DOHH2 (cell line): Measurements from ENCODE around the gene SMARCA2.

Experiments used
- H3F3A ChIP-seq: fragments of 200-600 bp; sonication (generic), shearing (Covaris generic); 2 replicates; pipeline ENCODE4 v1.6.0; 2016; ENCODE audit warnings: antibody characterized with exemption, mild to moderate bottlenecking; ENCODE audit not compliant: control insufficient read depth, insufficient read depth
- H3K27ac ChIP-seq: fragments of 200-600 bp; sonication (generic); 2 replicates; pipeline ENCODE4 v1.5.1; 2014; ENCODE audit warnings: low read depth, mild to moderate bottlenecking, low read length, moderate library complexity
- H3K27me3 ChIP-seq: fragments of 200-600 bp; sonication (generic); 2 replicates; pipeline ENCODE4 v1.6.1; 2014; ENCODE audit warnings: mild to moderate bottlenecking, low read length, mixed read lengths; ENCODE audit not compliant: control insufficient read depth
- H3K36me3 ChIP-seq: fragments of 200-600 bp; sonication (generic); 2 replicates; pipeline ENCODE4 v1.6.1; 2014; ENCODE audit warnings: mild to moderate bottlenecking, low read length, moderate library complexity, mixed read lengths; ENCODE audit not compliant: control insufficient read depth
- H3K4me1 ChIP-seq: fragments of 200-600 bp; sonication (generic); 2 replicates; pipeline ENCODE4 v1.6.1; 2014; ENCODE audit warnings: mild to moderate bottlenecking, low read length, mixed read lengths; ENCODE audit not compliant: control insufficient read depth
- H3K4me2 ChIP-seq: fragments of 200-600 bp; sonication (generic); 2 replicates; pipeline ENCODE4 v1.6.0; 2014; ENCODE audit warnings: mild to moderate bottlenecking, low read length, moderate library complexity
- H3K4me3 ChIP-seq: fragments of 200-600 bp; sonication (generic); 2 replicates; pipeline ENCODE4 v1.5.1; 2014; ENCODE audit warnings: mild to moderate bottlenecking, low read length, mixed read lengths
- H3K79me2 ChIP-seq: fragments of 200-600 bp; sonication (generic); 2 replicates; pipeline ENCODE4 v1.6.1; 2014; ENCODE audit warnings: mild to moderate bottlenecking, low read length, mixed read lengths; ENCODE audit not compliant: control insufficient read depth
- H3K9me2 ChIP-seq: fragments of 200-600 bp; sonication (generic); replicated peaks from 2 replicates; pipeline ENCODE4 v1.6.1; 2014; ENCODE audit warnings: mild to moderate bottlenecking, low read length, mixed read lengths; ENCODE audit not compliant: control insufficient read depth
- H3K9me3 ChIP-seq: fragments of 200-600 bp; sonication (generic); 2 replicates; pipeline ENCODE4 v1.6.1; 2014; ENCODE audit warnings: antibody characterized with exemption, low read length, mixed read lengths; ENCODE audit not compliant: control insufficient read depth, insufficient read depth
- H4K20me1 ChIP-seq: fragments of 200-600 bp; sonication (generic); 2 replicates; pipeline ENCODE4 v1.6.0; 2014; ENCODE audit warnings: low read depth, mild to moderate bottlenecking, antibody characterized with exemption, low read length, moderate library complexity; ENCODE audit not compliant: control insufficient read depth, insufficient read depth
- EZH2phosphoT487 ChIP-seq: fragments of 200-600 bp; sonication (generic); IDR thresholded peaks from 2 replicates; pipeline ENCODE4 v1.6.1; 2017; ENCODE audit warnings: borderline replicate concordance, mild to moderate bottlenecking, antibody characterized with exemption, low read length, moderate library complexity, mixed read lengths
- TF ChIP-seq, protein P1 (sequence below): fragments of 200-600 bp; sonication (generic); IDR thresholded peaks from one replicate; pipeline ENCODE4 v1.5.1; 2014; ENCODE audit warnings: antibody characterized with exemption, mild to moderate bottlenecking, low read depth, low read length; ENCODE audit not compliant: poor library complexity, severe bottlenecking

Gene SMARCA2

DNA sequence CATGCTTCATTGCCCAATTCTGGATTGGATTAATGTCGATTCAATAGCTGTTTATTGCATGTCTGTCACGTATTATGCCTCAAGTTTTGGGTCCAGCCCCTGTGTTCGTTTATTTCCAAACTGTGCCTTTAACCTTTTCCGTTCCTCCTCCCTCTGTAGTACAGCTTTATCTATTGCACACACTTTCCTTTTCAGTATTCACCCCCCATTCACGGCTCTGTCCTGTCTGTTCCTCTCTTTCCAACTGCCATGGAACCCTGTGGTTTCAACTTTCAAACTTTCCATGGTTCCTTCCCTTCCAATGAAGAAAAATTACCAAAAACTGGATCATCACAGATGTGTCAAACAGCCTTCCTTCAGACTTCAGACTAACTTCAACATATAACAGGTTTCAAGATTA lies 17.1 kb downstream of the SMARCA2 start:
- Histone ChIP-seq H3K27me3 (no peaks in the 10 kb centered on the region), H4K20me1 (peaks cover 7% of the 10 kb centered on the region; the same call in 1 of the 2 replicates), H3K4me2 (no peak overlapping the region), H3K36me3 (peaks cover 73% of the 10 kb centered on the region), H3K4me1 (0 out of 2 replicates have a peak, but pooled peaks cover 6% of the 10 kb centered on the region), H3F3A (0 out of 2 replicates have a peak, but pooled peaks cover 3% of the 10 kb centered on the region), H3K79me2 (peaks cover 50% of the 10 kb centered on the region), H3K4me3 (no peak overlapping the region), H3K9me2 (no peaks in the 10 kb centered on the region), H3K9me3 (no peaks in the 10 kb centered on the region), H3K27ac (no peak overlapping the region)
- TF ChIP-seq EZH2phosphoT487, result no peak
- TF ChIP-seq, protein P1, sequence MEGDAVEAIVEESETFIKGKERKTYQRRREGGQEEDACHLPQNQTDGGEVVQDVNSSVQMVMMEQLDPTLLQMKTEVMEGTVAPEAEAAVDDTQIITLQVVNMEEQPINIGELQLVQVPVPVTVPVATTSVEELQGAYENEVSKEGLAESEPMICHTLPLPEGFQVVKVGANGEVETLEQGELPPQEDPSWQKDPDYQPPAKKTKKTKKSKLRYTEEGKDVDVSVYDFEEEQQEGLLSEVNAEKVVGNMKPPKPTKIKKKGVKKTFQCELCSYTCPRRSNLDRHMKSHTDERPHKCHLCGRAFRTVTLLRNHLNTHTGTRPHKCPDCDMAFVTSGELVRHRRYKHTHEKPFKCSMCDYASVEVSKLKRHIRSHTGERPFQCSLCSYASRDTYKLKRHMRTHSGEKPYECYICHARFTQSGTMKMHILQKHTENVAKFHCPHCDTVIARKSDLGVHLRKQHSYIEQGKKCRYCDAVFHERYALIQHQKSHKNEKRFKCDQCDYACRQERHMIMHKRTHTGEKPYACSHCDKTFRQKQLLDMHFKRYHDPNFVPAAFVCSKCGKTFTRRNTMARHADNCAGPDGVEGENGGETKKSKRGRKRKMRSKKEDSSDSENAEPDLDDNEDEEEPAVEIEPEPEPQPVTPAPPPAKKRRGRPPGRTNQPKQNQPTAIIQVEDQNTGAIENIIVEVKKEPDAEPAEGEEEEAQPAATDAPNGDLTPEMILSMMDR, result no peak

DNA sequence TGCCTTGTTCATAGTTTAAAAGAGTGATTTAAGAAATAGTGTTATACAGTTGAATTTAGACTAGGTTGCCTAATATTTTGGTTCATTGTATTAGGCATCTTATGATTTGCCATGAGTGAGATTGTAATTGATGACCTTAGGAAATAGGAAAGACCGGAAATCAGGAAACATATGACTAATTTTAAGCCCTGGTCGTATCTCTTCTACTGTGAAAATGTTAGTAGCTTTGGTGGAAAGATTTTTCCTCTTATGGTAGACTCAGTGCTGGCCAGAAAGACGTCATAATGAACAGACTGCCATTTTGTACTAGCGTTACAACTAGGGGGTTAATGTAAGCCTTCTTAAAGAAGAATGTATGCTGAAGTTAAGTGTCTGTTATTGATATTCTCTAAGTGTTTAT lies 21.7 kb downstream of the SMARCA2 start:
- H3K4me1 ChIP-seq, result no peaks in the 10 kb centered on the region
- H3F3A ChIP-seq, result 0 out of 2 replicates have a peak, but pooled peaks cover 3% of the 10 kb centered on the region
- H3K4me3 ChIP-seq, result no peak overlapping the region
- H3K9me3 ChIP-seq, result no peaks in the 10 kb centered on the region
- H4K20me1 ChIP-seq, result no peaks in the 10 kb centered on the region
- H3K9me2 ChIP-seq, result no peaks in the 10 kb centered on the region
- H3K4me2 ChIP-seq, result no peak overlapping the region
- H3K36me3 ChIP-seq, result peaks cover 77% of the 10 kb centered on the region
- H3K27ac ChIP-seq, result no peak overlapping the region
- no peaks in the 10 kb centered on the region for H3K27me3 ChIP-seq
- peaks cover 5% of the 10 kb centered on the region for H3K79me2 ChIP-seq
- TF ChIP-seq, protein P1, result no peak
- TF ChIP-seq EZH2phosphoT487, result no peak

DNA sequence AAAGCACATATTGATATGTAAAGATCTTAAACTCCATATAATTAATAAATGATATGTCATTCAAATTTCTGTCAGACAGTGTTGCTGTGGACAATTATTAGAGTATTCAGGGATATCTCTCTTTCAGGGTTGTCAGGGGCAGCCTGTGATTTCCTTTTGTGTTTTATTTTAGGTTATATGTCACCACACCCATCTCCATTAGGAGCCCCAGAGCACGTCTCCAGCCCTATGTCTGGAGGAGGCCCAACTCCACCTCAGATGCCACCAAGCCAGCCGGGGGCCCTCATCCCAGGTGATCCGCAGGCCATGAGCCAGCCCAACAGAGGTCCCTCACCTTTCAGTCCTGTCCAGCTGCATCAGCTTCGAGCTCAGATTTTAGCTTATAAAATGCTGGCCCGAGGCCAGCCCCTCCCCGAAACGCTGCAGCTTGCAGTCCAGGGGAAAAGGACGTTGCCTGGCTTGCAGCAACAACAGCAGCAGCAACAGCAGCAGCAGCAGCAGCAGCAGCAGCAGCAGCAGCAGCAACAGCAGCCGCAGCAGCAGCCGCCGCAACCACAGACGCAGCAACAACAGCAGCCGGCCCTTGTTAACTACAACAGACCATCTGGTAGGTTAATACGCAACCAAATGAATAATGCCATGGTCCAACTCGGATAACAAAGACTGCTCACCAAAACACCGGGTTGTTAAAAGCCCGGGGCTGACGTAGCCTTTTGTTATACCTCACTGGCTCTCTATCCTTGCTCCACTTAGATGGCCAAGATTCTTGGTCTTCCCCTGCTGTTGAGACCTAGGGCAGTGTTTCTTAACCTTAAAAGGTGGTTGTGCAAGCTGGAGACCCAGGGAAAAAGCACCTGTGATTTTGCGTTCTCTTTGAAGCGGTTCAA lies 24.4 kb downstream of the SMARCA2 start:
- no peaks in the 10 kb centered on the region for H3K4me1 ChIP-seq
- no peak overlapping the region for H3K4me3 ChIP-seq
- TF ChIP-seq EZH2phosphoT487, result no peak
- TF ChIP-seq, protein P1, result no peak
- no peaks in the 10 kb centered on the region for H3K27me3 ChIP-seq
- no peaks in the 10 kb centered on the region; the same call in 1 of the 2 replicates for H3K79me2 ChIP-seq
- H3F3A ChIP-seq, result 0 out of 2 replicates have a peak, but pooled peaks cover 3% of the 10 kb centered on the region
- no peaks in the 10 kb centered on the region for H3K9me3 ChIP-seq
- H4K20me1 ChIP-seq, result no peaks in the 10 kb centered on the region
- H3K36me3 ChIP-seq, result peaks cover 69% of the 10 kb centered on the region
- no peak overlapping the region for H3K4me2 ChIP-seq
- H3K27ac ChIP-seq, result no peak overlapping the region
- no peaks in the 10 kb centered on the region for H3K9me2 ChIP-seq
